Stimulated activated naive B cell treated with anti-CD40 and anti-IgM and Interleukin-4, amounts not matched to agents 10 μg/mL and 1 μg/mL and 100 μg/mL, for 72 hours (primary cell): ENCODE results near the gene BANP.
"Not testable (repeated sequence)": the region's sequence is repeated elsewhere in the genome, so short reads cannot be mapped to it uniquely, and the experiment has no call there.

ENCODE experiments used
- ATAC-seq, 2 donors: fragments of 150-1000 bp; cut with Tn5 transposase; replicated peaks; 2 replicates each; pipeline ENCODE4 v1.10.0; 2021; ENCODE audit warnings: moderate library complexity in 1 of 2
- DNase-seq: peaks from one replicate; pipeline ENCODE4 v3.0.0; 2021
- H3K27ac Mint-ChIP-seq: one replicate; pipeline ENCODE4 v1.8.0; 2022; ENCODE audit warnings: mild to moderate bottlenecking, mixed read lengths
- H3K27me3 Mint-ChIP-seq, 2 donors: one replicate each; pipeline ENCODE4 v1.8.0; 2022; ENCODE audit warnings: mixed read lengths in 2 of 2
- H3K36me3 Mint-ChIP-seq, 2 donors: one replicate each; pipeline ENCODE4 v1.8.0; 2022; ENCODE audit warnings: mixed read lengths in 2 of 2, mild to moderate bottlenecking in 1 of 2
- H3K4me1 Mint-ChIP-seq, 2 donors: one replicate each; pipeline ENCODE4 v1.8.0; 2022; ENCODE audit warnings: mixed read lengths in 2 of 2, mild to moderate bottlenecking in 1 of 2
- H3K4me3 Mint-ChIP-seq, 2 donors: one replicate each; pipeline ENCODE4 v1.8.0; 2022; ENCODE audit warnings: mild to moderate bottlenecking in 2 of 2, mixed read lengths in 2 of 2, moderate library complexity in 1 of 2
- H3K9me3 Mint-ChIP-seq, 2 donors: one replicate each; pipeline ENCODE4 v1.8.0; 2022; ENCODE audit warnings: mixed read lengths in 2 of 2, mild to moderate bottlenecking in 1 of 2

The BANP gene

DNA sequence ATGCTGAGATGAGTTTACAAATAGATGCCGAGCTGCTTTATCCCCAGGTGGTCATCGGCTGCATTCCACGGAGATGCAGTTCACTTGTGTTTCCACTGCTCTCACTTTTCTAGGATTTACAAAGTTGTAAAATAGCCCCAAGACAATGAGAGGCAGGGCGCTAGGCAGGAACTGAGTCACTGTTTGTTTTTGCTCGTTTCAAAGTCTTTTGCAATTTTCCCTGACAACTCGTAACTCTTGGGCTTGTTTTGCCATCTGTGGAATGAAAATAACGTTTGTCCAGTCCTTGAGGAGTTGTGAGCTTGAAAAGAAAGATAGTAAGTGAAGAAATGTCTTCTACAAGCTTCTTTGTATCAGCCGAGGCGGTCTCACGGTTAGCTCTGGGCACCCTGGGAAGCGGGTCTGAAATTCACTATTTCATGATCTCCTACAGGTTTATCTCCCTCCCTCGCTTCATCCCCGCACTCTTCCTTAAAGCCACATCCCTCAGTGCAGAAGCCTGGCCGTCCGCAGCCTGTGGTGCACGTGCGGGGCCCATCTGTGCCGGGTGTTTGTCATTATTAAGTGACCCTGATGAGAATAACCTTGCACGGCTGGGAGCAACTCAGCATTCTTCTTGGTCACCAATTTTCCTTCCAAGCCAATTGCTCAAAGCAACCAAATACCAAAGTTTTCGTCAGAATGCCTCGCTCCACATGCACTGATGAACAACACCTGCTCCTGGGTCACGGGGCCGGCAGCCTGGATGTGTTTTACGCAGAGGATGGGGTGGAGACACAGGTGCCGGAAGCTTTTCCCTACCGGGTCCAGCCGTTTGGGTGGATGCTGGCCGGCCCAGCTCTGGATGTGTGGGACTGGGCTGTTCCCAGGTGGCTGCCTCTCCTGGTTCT is 167.9 kb downstream of the BANP start:
- not testable (repeated sequence) for ATAC-seq, H3K4me1 Mint-ChIP-seq, DNase-seq, H3K27ac Mint-ChIP-seq, H3K9me3 Mint-ChIP-seq, H3K36me3 Mint-ChIP-seq, H3K4me3 Mint-ChIP-seq
- H3K27me3 Mint-ChIP-seq: peaks cover 15 to 33% of the 10 kb centered on the region in 2 donors

DNA sequence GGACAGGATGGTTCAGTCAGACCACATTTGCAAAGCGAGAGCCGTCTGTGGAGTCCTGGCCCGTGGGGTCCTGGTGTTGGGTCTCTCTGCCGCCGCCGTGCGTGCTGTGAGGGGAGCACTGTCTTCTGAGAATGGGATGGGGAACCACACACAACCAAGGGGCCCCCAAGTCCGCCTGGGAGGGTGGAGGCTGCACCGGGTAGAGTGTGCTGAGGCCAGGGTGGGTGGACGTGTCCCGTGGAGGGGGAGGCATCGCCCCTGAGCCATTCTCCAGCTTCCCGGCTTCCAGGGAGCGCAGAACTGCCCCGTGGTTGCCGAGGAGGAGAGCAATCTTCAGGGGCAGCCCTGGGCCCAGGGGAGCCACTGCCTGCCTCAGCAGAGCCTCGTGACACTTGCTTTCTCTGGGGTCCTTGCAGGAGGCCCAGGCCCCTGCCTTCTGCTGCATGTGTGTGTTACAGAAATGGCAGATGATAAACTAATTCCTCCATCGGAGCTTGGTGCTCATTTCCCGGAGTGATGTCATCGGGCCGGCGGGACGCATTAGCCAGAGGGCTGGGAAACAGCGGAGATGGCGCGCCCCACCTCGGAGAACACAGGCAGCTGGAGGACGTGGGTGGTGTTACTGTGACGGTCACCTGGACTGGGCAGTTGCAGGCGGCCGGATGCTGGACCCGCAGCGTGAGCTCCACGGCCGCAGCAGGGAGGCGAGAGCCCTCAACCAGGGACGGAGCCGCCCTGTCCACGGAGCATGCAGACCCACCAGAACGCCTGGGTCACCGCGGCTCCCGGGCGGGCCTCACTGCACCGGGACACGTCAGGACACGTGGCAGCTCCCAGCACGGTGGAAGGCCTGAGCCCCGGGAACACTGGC is 168.9 kb downstream of the BANP start:
- not testable (repeated sequence) for H3K36me3 Mint-ChIP-seq, DNase-seq, H3K27ac Mint-ChIP-seq, ATAC-seq, H3K4me1 Mint-ChIP-seq, H3K9me3 Mint-ChIP-seq, H3K4me3 Mint-ChIP-seq
- H3K27me3 Mint-ChIP-seq: peaks cover 15 to 33% of the 10 kb centered on the region in 2 donors

GRCh38 chr16:88120812-88121211 is 169.6 kb downstream of the BANP start:
- no peak for ATAC-seq
- Mint-ChIP-seq H3K4me1 (peaks cover 0 to 2% of the 10 kb centered on the region in 2 donors), H3K9me3 (peaks cover 2 to 7% of the 10 kb centered on the region in 2 donors), H3K27me3 (peaks cover 12 to 30% of the 10 kb centered on the region in 2 donors), H3K27ac (no peak overlapping the region), H3K4me3 (no peak overlapping the region), H3K36me3 (no peaks in the 10 kb centered on the region)
- no peak for DNase-seq

GRCh38 chr16:88121391-88121790 is 170.2 kb downstream of the BANP start:
- not testable (repeated sequence) for DNase-seq, H3K36me3 Mint-ChIP-seq, ATAC-seq, H3K9me3 Mint-ChIP-seq, H3K4me1 Mint-ChIP-seq, H3K27ac Mint-ChIP-seq, H3K4me3 Mint-ChIP-seq
- peaks cover 9 to 24% of the 10 kb centered on the region in 2 donors for H3K27me3 Mint-ChIP-seq

- Mint-ChIP-seq H3K4me1 (no peaks in the 10 kb centered on the region), H3K4me3 (no peak overlapping the region), H3K27ac (no peak overlapping the region), H3K36me3 (no peaks in the 10 kb centered on the region), H3K9me3 (peaks cover 2 to 7% of the 10 kb centered on the region in 2 donors), H3K27me3 (peaks cover 9 to 20% of the 10 kb centered on the region in 2 donors)
- ATAC-seq (no peak), DNase-seq (no peak)
Measured at GRCh38 chr16:88121886-88122580, 170.8 kb downstream of the BANP start.
